ENCODE measurements around the gene PPP2R2C. TPM values are rescaled to one million over a fixed set of nuclear protein-coding genes. Genes with fewer than 3 reads are reported as not detected.

The PPP2R2C gene
- total and polyA plus RNA-seq, 2 experiments from 2014 or later = 1.3 to 9.2 TPM

DNA sequence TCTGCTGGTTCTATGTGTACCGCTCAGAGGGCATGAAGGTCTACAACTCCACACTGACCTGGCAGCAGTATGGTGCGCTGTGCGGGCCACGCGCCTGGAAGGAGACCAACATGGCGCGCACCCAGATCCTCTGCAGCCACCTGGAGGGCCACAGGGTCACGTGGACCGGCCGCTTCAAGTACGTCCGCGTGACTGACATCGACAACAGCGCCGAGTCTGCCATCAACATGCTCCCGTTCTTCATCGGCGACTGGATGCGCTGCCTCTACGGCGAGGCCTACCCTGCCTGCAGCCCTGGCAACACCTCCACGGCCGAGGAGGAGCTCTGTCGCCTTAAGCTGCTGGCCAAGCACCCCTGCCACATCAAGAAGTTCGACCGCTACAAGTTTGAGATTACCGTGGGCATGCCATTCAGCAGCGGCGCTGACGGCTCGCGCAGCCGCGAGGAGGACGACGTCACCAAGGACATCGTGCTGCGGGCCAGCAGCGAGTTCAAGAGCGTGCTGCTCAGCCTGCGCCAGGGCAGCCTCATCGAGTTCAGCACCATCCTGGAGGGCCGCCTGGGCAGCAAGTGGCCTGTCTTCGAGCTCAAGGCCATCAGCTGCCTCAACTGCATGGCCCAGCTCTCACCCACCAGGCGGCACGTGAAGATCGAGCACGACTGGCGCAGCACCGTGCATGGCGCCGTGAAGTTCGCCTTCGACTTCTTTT is 170.5 kb downstream of the PPP2R2C start (continued):
- TF ChIP-seq, protein P1, sequence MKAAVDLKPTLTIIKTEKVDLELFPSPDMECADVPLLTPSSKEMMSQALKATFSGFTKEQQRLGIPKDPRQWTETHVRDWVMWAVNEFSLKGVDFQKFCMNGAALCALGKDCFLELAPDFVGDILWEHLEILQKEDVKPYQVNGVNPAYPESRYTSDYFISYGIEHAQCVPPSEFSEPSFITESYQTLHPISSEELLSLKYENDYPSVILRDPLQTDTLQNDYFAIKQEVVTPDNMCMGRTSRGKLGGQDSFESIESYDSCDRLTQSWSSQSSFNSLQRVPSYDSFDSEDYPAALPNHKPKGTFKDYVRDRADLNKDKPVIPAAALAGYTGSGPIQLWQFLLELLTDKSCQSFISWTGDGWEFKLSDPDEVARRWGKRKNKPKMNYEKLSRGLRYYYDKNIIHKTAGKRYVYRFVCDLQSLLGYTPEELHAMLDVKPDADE (IDR thresholded peaks at IDR 0.05) = no peak
- TF ChIP-seq ZNF114 (CRISPR knock-in tag; IDR thresholded peaks at IDR 0.05) (no peak), POLR2AphosphoS5 (IDR thresholded peaks at IDR 0.05; ENCODE audit: low read depth) (no peak)

DNA sequence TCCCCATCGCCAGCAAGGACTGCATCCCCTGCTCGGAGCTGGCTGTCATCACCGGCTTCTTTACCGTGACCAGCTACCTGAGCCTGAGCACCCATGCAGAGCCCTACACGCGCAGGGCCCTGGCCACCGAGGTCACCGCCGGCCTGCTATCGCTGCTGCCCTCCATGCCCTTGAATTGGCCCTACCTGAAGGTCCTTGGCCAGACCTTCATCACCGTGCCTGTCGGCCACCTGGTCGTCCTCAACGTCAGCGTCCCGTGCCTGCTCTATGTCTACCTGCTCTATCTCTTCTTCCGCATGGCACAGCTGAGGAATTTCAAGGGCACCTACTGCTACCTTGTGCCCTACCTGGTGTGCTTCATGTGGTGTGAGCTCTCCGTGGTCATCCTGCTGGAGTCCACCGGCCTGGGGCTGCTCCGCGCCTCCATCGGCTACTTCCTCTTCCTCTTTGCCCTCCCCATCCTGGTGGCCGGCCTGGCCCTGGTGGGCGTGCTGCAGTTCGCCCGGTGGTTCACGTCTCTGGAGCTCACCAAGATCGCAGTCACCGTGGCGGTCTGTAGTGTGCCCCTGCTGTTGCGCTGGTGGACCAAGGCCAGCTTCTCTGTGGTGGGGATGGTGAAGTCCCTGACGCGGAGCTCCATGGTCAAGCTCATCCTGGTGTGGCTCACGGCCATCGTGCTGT is 171.2 kb downstream of the PPP2R2C start:
- H3K27me3 ChIP-seq (ENCODE audit: insufficient read depth) = no peaks in the 10 kb centered on the region
- no peak overlapping the region for H3K27ac Mint-ChIP-seq
- H3K27me3 Mint-ChIP-seq (ENCODE audit: insufficient read depth, low read depth, poor library complexity) = peaks cover 7% of the 10 kb centered on the region
- no peaks in the 10 kb centered on the region for H3F3A ChIP-seq (replicated peaks; ENCODE audit: low read depth)
- no peak overlapping the region; the same call in 2 of the 3 replicates for H3K4me3 Mint-ChIP-seq
- no peaks in the 10 kb centered on the region for H3K9me2 ChIP-seq (ENCODE audit: insufficient read depth)
- peaks cover 34% of the 10 kb centered on the region for H3K36me3 Mint-ChIP-seq (ENCODE audit: low read depth)
- H3K36me3 ChIP-seq (ENCODE audit: insufficient read depth) = no peaks in the 10 kb centered on the region; the same call in 1 of the 2 replicates
- no peak overlapping the region for H2AFZ ChIP-seq
- no peaks in the 10 kb centered on the region; the same call in 1 of the 2 replicates for H3K79me2 ChIP-seq (replicated peaks; ENCODE audit: insufficient read depth)
- no peaks in the 10 kb centered on the region for H3K4me1 Mint-ChIP-seq
- no peaks in the 10 kb centered on the region for H4K20me1 ChIP-seq (replicated peaks; ENCODE audit: insufficient read depth)
- no peak for ATAC-seq
- no peak for TF ChIP-seq STAT1 (IDR thresholded peaks at IDR 0.05; ENCODE audit: unreplicated experiment)
- H3K27ac ChIP-seq (ENCODE audit: low read depth) = no peak overlapping the region
- no peak for DNase-seq (ENCODE audit: low spot score)
- H3K4me1 ChIP-seq (ENCODE audit: insufficient read depth) = no peaks in the 10 kb centered on the region
- no peaks in the 10 kb centered on the region for H3K9me3 Mint-ChIP-seq
- H3K4me2 ChIP-seq = no peak overlapping the region
- no peak overlapping the region for H3K4me3 ChIP-seq

DNA sequence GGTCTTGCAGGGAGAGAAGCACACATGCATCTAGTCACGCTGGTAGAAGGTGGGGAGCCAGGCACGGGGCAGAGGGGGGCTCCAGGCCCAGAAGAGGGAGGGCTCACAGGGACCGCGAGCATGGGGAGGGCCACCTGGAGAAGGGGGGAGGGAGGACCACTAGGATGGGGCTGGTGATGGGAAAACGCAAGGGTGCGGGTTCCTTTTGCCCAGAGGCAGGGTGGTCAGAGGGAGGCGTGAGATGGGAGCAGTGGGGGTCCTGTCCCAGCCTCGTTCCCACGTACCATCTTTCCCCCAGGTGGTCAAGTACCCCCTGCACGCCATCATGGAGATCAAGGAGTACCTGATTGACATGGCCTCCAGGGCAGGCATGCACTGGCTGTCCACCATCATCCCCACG is 172.1 kb downstream of the PPP2R2C start:
- Histone ChIP-seq H3K36me3 (ENCODE audit: insufficient read depth) (no peaks in the 10 kb centered on the region; the same call in 1 of the 2 replicates), H3K27me3 (ENCODE audit: insufficient read depth) (no peaks in the 10 kb centered on the region), H3K4me3 (no peak overlapping the region), H3K27ac (ENCODE audit: low read depth) (no peak overlapping the region), H3K9me2 (ENCODE audit: insufficient read depth) (no peaks in the 10 kb centered on the region), H3K4me1 (ENCODE audit: insufficient read depth) (no peaks in the 10 kb centered on the region), H4K20me1 (replicated peaks; ENCODE audit: insufficient read depth) (no peaks in the 10 kb centered on the region), H2AFZ (no peak overlapping the region), H3F3A (replicated peaks; ENCODE audit: low read depth) (no peaks in the 10 kb centered on the region), H3K4me2 (no peak overlapping the region), H3K79me2 (replicated peaks; ENCODE audit: insufficient read depth) (no peaks in the 10 kb centered on the region; the same call in 1 of the 2 replicates)
- no peak overlapping the region for H3K4me3 Mint-ChIP-seq
- peaks cover 36% of the 10 kb centered on the region for H3K36me3 Mint-ChIP-seq (ENCODE audit: low read depth)
- no peaks in the 10 kb centered on the region for H3K4me1 Mint-ChIP-seq
- H3K9me3 Mint-ChIP-seq = no peaks in the 10 kb centered on the region
- no peak overlapping the region for H3K27ac Mint-ChIP-seq
- H3K27me3 Mint-ChIP-seq (ENCODE audit: insufficient read depth, low read depth, poor library complexity) = peaks cover 7% of the 10 kb centered on the region
- no peak for ATAC-seq
- no peak for DNase-seq (ENCODE audit: low spot score)
- TF ChIP-seq POLR2AphosphoS5 (IDR thresholded peaks at IDR 0.05; ENCODE audit: low read depth) = no peak
- TF ChIP-seq, protein P2, sequence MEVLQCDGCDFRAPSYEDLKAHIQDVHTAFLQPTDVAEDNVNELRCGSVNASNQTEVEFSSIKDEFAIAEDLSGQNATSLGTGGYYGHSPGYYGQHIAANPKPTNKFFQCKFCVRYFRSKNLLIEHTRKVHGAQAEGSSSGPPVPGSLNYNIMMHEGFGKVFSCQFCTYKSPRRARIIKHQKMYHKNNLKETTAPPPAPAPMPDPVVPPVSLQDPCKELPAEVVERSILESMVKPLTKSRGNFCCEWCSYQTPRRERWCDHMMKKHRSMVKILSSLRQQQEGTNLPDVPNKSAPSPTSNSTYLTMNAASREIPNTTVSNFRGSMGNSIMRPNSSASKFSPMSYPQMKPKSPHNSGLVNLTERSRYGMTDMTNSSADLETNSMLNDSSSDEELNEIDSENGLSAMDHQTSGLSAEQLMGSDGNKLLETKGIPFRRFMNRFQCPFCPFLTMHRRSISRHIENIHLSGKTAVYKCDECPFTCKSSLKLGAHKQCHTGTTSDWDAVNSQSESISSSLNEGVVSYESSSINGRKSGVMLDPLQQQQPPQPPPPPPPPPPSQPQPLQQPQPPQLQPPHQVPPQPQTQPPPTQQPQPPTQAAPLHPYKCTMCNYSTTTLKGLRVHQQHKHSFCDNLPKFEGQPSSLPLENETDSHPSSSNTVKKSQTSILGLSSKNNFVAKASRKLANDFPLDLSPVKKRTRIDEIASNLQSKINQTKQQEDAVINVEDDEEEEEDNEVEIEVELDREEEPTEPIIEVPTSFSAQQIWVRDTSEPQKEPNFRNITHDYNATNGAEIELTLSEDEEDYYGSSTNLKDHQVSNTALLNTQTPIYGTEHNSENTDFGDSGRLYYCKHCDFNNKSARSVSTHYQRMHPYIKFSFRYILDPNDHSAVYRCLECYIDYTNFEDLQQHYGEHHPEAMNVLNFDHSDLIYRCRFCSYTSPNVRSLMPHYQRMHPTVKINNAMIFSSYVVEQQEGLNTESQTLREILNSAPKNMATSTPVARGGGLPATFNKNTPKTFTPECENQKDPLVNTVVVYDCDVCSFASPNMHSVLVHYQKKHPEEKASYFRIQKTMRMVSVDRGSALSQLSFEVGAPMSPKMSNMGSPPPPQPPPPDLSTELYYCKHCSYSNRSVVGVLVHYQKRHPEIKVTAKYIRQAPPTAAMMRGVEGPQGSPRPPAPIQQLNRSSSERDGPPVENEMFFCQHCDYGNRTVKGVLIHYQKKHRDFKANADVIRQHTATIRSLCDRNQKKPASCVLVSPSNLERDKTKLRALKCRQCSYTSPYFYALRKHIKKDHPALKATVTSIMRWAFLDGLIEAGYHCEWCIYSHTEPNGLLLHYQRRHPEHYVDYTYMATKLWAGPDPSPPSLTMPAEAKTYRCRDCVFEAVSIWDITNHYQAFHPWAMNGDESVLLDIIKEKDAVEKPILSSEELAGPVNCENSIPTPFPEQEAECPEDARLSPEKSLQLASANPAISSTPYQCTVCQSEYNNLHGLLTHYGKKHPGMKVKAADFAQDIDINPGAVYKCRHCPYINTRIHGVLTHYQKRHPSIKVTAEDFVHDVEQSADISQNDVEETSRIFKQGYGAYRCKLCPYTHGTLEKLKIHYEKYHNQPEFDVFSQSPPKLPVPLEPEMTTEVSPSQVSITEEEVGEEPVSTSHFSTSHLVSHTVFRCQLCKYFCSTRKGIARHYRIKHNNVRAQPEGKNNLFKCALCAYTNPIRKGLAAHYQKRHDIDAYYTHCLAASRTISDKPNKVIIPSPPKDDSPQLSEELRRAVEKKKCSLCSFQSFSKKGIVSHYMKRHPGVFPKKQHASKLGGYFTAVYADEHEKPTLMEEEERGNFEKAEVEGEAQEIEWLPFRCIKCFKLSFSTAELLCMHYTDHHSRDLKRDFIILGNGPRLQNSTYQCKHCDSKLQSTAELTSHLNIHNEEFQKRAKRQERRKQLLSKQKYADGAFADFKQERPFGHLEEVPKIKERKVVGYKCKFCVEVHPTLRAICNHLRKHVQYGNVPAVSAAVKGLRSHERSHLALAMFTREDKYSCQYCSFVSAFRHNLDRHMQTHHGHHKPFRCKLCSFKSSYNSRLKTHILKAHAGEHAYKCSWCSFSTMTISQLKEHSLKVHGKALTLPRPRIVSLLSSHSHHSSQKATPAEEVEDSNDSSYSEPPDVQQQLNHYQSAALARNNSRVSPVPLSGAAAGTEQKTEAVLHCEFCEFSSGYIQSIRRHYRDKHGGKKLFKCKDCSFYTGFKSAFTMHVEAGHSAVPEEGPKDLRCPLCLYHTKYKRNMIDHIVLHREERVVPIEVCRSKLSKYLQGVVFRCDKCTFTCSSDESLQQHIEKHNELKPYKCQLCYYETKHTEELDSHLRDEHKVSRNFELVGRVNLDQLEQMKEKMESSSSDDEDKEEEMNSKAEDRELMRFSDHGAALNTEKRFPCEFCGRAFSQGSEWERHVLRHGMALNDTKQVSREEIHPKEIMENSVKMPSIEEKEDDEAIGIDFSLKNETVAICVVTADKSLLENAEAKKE (CRISPR knock-in tag; IDR thresholded peaks at IDR 0.05) = no peak
- TF ChIP-seq, protein P3, sequence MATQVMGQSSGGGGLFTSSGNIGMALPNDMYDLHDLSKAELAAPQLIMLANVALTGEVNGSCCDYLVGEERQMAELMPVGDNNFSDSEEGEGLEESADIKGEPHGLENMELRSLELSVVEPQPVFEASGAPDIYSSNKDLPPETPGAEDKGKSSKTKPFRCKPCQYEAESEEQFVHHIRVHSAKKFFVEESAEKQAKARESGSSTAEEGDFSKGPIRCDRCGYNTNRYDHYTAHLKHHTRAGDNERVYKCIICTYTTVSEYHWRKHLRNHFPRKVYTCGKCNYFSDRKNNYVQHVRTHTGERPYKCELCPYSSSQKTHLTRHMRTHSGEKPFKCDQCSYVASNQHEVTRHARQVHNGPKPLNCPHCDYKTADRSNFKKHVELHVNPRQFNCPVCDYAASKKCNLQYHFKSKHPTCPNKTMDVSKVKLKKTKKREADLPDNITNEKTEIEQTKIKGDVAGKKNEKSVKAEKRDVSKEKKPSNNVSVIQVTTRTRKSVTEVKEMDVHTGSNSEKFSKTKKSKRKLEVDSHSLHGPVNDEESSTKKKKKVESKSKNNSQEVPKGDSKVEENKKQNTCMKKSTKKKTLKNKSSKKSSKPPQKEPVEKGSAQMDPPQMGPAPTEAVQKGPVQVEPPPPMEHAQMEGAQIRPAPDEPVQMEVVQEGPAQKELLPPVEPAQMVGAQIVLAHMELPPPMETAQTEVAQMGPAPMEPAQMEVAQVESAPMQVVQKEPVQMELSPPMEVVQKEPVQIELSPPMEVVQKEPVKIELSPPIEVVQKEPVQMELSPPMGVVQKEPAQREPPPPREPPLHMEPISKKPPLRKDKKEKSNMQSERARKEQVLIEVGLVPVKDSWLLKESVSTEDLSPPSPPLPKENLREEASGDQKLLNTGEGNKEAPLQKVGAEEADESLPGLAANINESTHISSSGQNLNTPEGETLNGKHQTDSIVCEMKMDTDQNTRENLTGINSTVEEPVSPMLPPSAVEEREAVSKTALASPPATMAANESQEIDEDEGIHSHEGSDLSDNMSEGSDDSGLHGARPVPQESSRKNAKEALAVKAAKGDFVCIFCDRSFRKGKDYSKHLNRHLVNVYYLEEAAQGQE (IDR thresholded peaks at IDR 0.05; ENCODE audit: unreplicated experiment) = no peak
- TF ChIP-seq JUNB (IDR thresholded peaks at IDR 0.05; ENCODE audit: unreplicated experiment) = no peak
- TF ChIP-seq NANOG (IDR thresholded peaks at IDR 0.05; ENCODE audit: borderline replicate concordance) = no peak
- no peak for TF ChIP-seq ZNF114 (CRISPR knock-in tag; IDR thresholded peaks at IDR 0.05)

Data from GM23338 (cell line).